GM19324 (cell line): ENCODE results near the gene SLC51A.
"Not testable (repeated sequence)": the region's sequence is repeated elsewhere in the genome, so short reads cannot be mapped to it uniquely, and the experiment has no call there.

ENCODE experiments used
- ATAC-seq: cut with Tn5 transposase; IDR thresholded peaks from one replicate; pipeline ENCODE4 v1.9.1; 2021; ENCODE audit warnings: mild to moderate bottlenecking, moderate library complexity; ENCODE audit not compliant: unreplicated experiment, low FRiP score

SLC51A gene

DNA sequence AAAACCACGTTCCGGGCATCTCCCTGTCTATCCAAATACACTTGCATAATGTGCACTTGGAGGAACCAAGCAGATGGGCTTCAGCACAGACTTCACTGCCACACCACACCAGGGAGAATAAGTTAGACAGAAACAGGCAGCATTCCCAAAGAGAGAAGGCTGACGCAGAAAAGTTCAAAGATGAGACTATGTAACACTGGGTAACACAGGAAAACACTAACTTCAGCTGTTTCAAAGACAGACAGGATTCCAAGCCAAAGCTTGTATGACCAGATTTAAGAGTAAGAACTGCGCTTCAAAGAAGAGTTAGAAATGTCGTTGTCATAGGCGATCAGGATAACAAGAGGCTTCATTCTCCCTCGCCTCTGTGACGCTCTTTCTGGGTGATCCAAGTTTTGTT lies 19.9 kb downstream of the SLC51A start:
- ATAC-seq: no peak

- no peak for ATAC-seq
Measured at GRCh38 chr3:196237203-196237602, 20.9 kb downstream of the SLC51A start.

- ATAC-seq: no peak
Measured at GRCh38 chr3:196238612-196239560, 22.6 kb downstream of the SLC51A start.

GRCh38 chr3:196240424-196240823 lies 24.1 kb downstream of the SLC51A start:
- ATAC-seq: no peak

DNA sequence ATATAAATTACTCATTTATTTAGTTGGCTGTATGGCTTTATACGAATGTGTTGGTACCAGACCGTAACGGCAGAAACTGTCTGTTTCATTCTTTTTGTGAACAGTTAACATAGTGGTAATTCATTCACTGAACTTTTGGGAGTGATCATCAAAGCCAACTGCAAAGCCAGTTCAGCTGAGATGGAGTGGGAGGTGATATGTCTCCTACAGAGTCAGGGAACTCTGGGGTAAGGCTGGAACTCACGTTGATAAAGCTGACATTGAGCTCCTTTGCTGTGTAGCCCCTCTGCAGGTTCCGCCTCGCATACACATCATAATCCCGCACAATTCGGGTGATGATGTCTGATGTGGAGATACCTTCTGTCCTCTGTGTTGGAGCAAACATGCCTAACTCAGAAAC lies 25.4 kb downstream of the SLC51A start:
- no peak for ATAC-seq

DNA sequence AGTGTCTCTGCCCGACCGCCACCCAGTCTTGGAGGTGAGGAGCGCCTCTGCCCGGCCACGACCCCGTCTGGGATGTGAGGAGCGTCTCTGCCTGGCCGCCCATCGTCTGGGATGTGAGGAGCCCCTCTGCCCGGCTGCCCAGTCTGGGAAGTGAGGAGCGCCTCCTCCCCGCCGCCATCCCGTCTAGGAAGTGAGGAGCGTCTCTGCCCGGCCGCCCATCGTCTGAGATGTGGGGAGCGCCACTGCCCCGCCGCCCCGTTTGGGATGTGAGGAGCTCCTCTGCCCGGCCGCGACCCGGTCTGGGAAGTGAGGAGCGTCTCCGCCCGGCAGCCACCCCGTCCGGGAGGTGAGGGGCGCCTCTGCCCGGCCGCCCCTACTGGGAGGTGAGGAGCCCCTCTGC lies 27.8 kb downstream of the SLC51A start:
- ATAC-seq: not testable (repeated sequence)

DNA sequence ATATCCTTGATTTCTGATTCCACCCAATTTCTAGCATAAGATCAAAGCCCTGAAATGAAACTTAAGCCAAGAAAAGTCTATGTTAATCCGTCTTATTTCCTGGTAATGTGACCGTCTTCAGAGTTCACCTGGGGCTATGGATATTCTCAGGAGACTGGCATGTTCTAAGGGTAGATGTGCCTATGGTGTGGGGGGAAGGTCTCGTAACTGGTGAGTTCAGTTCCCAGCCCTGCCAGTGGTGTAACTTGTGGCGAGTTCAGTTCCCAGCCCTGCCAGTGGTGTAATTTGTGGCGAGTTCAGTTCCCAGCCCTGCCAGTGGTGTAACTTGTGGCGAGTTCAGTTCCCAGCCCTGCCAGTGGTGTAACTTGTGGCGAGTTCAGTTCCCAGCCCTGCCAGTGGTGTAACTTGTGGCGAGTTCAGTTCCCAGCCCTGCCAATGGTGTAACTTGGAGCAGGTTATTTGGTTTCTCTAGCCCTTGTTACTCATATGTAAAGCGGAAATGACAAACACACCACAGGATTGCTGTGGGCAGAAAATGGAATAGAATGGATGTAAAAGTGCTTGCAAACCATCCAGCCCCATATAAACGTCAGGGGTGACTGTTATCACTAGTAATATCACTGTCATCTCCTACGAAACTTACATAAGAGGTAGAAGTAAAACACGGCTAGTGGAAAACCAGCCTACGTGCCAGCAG lies 30.4 kb downstream of the SLC51A start:
- ATAC-seq: no peak

DNA sequence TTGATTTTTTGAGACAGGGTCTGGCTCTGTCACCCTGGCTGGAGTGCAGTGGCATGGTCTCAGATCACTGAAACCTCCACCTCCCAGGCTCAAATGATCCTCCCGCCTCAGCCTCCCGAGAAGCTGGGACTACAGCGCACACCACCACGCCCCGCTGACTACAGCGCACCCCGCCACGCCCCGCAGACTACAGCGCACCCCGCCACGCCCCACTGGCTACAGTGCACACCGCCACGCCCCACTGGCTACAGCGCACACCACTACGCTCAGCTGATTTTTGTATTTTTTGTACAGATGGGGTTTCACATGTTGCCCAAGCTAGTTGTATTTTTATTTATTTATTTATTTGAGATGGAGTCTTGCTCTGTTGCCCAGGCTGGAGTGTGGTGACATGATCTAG lies 35.6 kb downstream of the SLC51A start:
- no peak for ATAC-seq

GRCh38 chr3:196254376-196255283 lies 38.3 kb downstream of the SLC51A start:
- no peak for ATAC-seq

GRCh38 chr3:196255776-196256175 lies 39.4 kb downstream of the SLC51A start:
- ATAC-seq: no peak

- ATAC-seq: no peak
Measured at GRCh38 chr3:196260784-196261183, 44.5 kb downstream of the SLC51A start.

DNA sequence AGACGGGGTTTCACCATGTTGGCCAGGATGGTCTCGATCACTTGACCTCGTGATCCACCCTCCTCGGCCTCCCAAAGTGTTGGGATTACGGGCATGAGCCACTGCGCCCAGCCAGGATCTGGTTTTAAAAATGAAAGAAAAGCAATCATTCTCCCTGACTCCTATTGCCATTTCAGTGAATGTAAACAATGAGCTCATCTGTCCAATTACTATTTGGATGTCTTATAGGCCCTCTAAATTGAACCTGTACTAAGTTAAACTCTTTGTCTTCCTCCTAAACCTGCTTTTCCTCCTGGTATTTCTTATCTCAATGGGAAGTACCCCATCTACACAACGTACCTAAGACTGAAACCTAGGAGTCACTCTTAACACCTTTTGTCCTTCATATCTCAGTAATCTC lies 47.5 kb downstream of the SLC51A start:
- no peak for ATAC-seq

DNA sequence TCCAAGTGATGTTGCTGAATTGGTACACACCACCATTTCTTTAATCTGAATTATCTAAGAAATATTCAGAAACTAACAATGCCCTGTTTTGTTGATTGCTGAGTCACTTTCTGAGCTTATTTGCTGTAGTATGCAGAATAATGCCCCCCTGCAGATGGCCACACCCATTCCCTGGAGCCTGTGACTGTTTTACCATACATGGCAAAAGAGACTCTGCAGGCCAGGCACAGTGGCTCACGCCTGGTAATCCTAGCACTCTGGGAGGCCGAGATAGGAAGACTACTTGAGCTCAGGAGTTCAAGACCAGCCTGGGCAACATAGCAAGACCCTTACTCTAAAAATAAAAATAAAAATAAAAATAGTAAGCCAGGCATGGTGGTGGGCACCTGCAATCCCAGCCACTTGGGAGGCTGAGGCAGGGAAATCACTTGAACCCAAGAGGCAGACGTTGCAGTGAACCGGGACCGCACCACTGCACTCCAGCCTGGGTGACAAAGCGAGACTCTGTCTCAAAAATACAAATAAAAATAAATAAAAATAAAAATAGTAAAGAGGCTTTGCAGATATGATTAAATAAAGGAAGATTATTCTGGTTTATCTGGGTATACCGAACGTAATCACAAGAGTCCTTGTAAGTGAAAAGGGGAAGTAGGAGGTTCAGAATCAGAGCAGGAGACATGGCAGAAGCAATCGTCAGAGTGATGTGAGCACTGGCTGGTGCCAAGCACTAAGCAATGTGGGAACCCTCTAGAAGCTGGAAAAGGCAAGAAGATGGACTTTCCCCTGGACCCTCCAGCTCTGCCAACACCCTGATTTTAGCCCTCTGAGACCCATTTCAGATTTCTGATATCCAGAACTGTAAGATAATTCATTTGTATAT lies 52.2 kb downstream of the SLC51A start:
- ATAC-seq: no peak

- no peak for ATAC-seq
Measured at GRCh38 chr3:196270499-196270898, 54.2 kb downstream of the SLC51A start.

DNA sequence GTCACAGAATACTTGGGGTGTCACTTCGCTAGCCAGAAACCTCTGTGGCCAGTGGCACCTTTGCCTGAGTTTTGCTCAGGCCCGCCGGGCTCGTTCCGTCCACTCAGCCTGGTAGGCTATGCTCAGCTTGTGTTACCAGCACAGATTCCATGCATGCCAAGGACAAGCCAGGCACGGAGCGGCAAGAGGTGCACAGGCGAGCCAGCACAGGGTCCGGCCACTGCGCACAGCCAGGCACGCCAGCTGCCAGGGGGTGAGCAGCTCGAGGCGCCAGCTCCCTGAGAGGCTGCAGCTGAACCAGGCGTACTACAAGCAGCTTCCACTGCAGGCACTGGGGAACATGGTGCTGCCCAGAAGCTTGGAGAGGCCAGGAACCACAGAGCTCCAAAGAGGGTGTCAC lies 56.5 kb downstream of the SLC51A start:
- ATAC-seq: no peak

GRCh38 chr3:196273655-196274054 lies 57.3 kb downstream of the SLC51A start:
- no peak for ATAC-seq

DNA sequence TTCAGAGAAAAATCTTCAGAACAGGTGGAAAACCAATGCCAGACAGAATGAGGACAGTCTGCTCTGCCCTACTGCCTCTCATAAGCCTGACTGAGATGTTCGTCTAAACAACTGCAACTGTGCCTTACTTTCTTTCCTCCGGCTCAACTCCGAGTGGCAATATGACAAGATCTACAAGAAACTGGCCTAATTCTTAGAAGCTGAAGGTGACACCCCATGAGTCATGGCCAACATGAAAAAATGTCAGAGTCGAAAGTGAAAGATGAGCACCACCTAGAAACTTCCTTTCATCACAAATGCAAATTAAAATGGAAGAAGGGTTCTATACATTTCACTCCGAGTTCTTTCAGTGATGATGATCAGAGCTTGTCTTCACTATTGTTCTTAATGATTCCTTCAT lies 58.3 kb downstream of the SLC51A start:
- peak; percentile 72 for ATAC-seq

DNA sequence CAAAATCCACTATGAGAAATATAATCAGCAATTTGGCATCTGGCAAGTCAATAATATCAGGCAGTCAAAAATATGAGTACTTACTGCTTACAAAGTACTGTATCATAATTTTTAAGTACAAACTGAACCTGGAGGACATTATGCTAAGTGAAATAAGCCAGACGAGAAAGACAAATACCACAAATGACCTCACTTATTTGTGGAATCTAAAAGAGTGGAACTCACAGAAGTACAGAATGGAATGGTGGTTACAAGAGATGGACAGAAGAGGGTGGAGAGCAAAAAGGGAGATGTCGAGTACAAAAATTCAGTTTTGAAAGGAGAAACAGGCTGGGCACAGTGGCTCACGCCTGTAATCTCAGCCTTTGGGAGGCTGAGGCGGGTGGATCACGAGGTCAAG lies 58.8 kb downstream of the SLC51A start:
- no peak for ATAC-seq

DNA sequence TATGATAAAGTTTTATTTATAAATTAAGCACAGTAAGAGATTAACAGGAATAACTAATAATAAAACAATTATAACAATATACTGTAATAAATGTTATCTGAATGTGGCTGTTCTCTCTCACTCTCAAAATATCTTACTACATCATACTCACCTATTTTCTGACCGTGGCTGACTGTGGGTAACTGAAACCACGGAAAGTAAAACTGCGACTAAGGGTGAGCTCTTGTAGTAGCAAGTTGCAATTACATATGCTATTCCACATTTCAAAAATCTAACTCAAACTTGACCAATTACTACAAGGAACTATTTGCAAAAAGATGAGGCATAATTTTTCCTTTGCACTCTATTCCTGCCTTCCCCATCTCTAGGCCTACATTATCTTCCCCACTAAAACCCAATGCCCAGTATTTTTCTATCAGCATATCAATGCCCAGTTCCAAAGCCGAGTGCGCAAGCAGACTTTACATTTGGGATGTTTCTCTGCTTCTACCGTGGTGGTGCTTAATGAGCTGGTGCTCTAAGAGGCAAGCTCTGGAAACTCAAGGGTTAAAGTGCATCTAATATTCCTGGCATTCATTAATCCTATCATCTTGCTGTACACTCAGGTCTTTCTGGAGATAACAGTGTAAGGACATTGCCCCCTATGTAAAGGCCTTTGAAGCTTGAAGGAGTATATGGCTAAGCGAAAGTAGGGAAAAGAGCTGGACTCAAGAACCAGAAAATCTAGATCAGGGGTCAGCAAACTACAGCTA lies 64.5 kb downstream of the SLC51A start:
- ATAC-seq: no peak
